SK-N-SH treated with all-trans-retinoic acid at 6 μM for 48 hours (cell line): ENCODE data around the gene SEC14L5.

Experiments
- CREB5 ChIP-seq: fragments of 250-450 bp; sonication (Bioruptor Pico); IDR thresholded peaks from 2 replicates; pipeline ENCODE4 v1.5.1; 2020; ENCODE audit warnings: low read depth, mild to moderate bottlenecking, moderate library complexity
- GLIS3 ChIP-seq: fragments of 250-450 bp; sonication (Bioruptor Pico); IDR thresholded peaks from 2 replicates; pipeline ENCODE4 v1.5.0; 2020; ENCODE audit warnings: mild to moderate bottlenecking, moderate library complexity
- POU6F1 ChIP-seq: fragments of 250-450 bp; sonication (Bioruptor Pico); IDR thresholded peaks from 2 replicates; pipeline ENCODE4 v1.8.0; 2021; ENCODE audit warnings: low read depth, mild to moderate bottlenecking, moderate library complexity, borderline replicate concordance
- ZNF565 ChIP-seq: fragments of 450-650 bp; formaldehyde crosslinking; conservative IDR thresholded peaks from 2 replicates; pipeline ENCODE4 v1.5.0; 2020; ENCODE audit warnings: low read depth, mild to moderate bottlenecking, moderate library complexity

GRCh38 chr16:5040451-5040850 is 82.3 kb downstream of the SEC14L5 start:
- no peak for TF ChIP-seq CREB5 (CRISPR knock-in tag)
- TF ChIP-seq ZNF565 (CRISPR knock-in tag), result no peak
- TF ChIP-seq GLIS3, result no peak
- no peak for TF ChIP-seq POU6F1
